ENCODE results near the gene RPE65.

DNA sequence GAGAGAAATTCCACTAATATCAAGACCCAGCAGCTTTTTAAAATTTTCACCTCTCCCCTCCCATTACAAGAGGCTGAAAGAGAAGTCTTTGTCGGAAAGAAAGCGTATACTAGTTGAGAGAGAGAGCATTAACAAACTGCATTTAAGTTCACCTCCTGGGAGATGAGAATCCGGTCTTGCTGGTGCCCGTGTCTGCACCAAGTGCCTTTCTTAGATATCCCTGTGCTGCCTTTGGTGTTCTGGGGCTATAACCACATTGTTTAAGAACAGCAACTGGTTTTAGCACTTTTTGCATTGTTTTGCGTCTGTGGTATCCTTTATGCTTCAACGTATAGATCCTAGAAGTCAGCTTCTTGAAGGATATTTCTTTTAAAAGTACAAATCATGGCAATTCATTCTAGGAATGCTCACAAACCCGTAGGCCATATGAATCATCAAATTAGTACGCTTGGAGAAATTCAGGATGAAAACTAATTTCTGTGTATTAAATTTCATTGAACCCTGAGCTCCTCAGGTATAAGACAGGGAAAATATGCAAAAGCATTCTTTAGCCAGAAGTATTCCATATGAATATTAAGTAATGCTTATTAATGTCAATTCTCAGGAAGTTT, 3.4 kb upstream of the RPE65 start:
- TF ChIP-seq, protein P1, sequence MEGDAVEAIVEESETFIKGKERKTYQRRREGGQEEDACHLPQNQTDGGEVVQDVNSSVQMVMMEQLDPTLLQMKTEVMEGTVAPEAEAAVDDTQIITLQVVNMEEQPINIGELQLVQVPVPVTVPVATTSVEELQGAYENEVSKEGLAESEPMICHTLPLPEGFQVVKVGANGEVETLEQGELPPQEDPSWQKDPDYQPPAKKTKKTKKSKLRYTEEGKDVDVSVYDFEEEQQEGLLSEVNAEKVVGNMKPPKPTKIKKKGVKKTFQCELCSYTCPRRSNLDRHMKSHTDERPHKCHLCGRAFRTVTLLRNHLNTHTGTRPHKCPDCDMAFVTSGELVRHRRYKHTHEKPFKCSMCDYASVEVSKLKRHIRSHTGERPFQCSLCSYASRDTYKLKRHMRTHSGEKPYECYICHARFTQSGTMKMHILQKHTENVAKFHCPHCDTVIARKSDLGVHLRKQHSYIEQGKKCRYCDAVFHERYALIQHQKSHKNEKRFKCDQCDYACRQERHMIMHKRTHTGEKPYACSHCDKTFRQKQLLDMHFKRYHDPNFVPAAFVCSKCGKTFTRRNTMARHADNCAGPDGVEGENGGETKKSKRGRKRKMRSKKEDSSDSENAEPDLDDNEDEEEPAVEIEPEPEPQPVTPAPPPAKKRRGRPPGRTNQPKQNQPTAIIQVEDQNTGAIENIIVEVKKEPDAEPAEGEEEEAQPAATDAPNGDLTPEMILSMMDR (optimal IDR thresholded peaks at IDR 0.05 in 1 of 3, IDR thresholded peaks at IDR 0.05 in 1 of 3, conservative IDR thresholded peaks at IDR 0.05 in 1 of 3; ENCODE audit: extremely low read depth in 1 of 3, insufficient read depth in 2 of 3, low read length in 3 of 3): no peak
- TF ChIP-seq EZH2 (IDR thresholded peaks at IDR 0.05; ENCODE audit: low read length): no peak
